HG02981 (cell line): Measurements from ENCODE around the gene SYTL4.
"Not testable (repeated sequence)": the region's sequence is repeated elsewhere in the genome, so short reads cannot be mapped to it uniquely, and the experiment has no call there.

ENCODE experiments used
- ATAC-seq: cut with Tn5 transposase; IDR thresholded peaks from one replicate; pipeline ENCODE4 v1.9.1; 2021; ENCODE audit warnings: mild to moderate bottlenecking, moderate library complexity; ENCODE audit not compliant: unreplicated experiment

Gene SYTL4

DNA sequence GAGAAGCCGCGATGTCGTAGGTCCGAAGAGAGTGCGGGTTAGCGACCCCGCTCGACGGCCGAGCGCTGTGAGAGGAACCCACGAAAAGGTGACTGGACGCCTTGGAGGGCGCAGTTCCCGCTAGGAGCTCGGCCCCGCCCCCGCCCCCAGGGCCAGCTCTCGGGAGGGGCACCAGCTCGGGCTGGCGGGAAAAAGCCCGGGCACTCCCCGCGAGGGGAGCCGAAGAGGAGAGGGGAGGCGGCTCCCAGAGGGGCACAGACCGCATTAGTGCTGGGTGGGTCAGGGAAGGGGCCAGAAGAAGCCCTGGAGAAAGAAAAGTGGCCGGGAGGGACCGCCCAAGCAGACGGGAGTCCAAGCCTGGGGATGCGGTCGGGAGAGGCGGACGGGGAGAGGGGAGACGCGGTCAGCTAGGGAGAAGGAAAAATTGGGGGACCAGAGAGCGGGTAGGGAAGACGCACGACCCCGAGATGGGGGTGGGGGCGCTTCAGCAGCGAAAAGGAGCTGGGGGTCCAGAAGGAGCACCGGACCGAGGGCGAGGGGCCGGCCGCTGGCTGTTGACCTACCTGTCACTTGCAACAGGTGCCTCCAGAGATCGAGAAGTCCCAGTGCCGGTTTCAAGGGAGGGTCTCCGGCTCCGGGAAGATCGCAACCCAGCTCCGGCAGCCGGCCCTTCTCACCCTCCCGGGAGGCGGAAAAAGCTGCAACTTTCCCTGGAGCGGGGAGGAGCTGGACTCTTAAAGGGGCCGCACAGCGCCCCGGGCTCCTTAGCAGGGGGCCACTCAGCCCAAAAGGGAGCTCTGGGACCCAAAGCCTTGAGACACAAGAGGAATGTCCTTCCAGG is at the start of gene SYTL4:
SYTL4 (minus strand) TSS at position 681 of the 841 bp plus-strand sequence. CDS start 30,084 bp downstream, outside the sequence.
- no peak for ATAC-seq

DNA sequence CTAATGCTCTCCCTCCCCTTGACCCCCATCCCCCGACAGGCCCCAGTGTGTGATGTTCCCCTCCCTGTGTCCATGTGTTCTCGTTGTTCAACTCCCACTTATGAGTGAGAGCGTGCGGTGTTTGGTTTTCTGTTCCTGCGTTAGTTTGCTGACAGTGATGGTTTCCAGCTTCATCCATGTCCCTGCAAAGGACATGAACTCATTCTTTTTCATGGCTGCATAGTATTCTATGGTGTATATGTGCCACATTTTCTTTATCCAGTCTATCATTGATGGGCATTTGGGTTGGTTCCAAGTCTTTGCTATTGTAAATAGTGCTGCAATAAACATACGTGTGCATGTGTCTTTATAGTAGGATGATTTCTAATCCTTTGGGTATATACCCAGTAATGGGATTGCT is 37.5 kb upstream of the SYTL4 start:
- ATAC-seq, result not testable (repeated sequence)

DNA sequence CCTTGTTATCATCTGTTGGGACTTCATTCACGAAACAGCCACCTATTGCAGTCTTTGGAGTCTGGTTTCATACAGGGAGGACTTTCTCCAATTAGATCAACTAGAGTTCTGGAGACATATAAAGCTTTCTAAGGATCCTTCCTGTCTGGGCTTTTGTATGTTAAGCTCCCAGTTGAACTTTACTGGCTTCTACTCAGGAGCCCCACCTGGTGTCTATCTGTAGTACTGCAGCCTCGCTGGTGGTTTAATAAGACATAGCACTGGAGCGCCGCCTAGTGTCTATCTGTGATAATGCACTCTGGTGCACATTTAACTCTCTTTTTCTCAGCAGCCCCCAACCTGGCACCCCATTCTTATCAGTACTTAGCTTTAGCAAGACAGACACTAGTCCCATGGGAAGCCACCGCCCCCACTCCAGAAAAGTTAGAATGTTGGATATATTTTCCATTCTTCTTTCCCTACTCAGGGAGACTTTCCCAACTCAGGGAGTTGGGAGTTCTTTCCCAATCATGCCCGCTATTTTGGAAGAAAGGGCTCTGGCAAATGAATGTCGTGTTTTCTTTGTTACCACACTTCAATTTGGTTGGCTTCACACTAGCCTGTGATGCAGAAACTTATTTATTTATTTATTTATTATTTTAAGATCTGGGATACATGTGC is 36.9 kb upstream of the SYTL4 start:
- no peak for ATAC-seq

DNA sequence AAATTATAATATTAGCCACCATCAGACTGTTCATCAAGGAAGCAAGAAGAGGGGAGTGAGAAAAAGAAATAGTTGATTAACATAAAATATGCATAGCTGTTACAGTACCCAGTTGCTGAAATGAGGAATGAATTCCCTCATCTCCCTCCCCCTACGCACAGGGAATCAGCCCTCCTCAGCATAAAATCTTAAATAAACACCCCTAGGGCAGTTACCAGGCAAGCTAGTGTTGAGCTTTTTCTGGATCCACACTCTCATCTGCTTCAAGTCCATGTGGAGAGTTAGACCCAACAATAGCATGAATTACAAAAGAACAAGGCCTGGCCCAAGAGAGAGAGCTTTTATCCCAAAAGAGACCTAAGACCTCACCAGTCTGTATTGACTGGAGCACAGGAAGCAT is 19.0 kb upstream of the SYTL4 start:
- ATAC-seq, result no peak

DNA sequence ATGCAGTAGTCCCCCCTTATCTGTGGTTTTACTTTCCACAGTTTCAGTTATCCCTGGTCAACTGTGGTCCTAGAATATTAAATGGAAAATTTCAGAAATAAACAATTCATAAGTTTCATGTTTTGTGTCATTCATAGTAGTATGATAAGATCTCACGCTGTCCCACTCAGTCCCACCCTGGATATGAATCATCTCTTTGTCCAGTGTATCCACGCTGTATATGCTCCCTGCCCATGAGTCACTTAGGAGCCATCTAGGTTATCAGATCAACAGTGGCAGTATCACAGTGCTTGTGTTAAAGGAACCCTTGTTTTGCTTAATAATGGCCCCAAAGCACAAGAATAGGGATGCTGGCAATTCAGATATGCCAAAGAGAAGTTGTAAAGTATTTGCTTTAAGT is 16.2 kb upstream of the SYTL4 start:
- ATAC-seq, result no peak

DNA sequence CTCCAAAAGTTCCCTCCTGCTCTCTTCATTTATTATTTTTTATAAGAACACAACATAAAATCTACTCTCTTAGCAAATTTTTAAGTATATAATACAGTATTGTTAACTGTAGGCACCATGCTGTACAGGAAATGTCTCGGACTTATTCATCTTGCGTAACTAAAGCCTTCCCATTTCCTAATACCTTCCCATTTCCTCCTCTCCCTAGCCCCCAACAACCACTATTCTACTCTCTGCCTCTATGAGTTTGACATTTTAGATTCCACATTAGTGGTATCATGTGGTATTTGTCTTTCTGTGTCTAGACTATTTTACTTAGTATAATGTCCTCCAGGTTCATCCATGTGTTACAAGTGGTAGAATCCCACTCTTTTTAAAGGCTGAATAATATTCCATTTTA is 15.8 kb upstream of the SYTL4 start:
- no peak for ATAC-seq

DNA sequence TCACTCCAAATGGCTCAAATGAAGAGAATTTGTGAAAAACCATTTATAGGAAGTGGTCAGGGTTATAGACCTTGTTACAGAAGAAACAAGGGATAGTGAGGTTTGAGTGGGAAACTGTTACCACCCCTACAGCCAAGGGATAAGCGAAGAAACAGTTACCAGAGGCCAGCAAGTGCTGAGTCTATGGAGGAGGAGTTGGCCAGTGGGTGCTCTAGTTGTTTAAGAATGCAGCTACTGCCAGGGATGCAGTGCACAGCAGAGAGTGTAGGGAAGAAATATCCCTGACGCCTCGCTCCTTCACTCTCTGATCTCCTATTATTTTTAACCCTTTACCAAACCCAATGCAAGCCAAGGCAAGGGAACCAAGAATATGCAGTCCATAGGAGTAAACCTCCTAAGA is 15.2 kb upstream of the SYTL4 start:
- no peak for ATAC-seq

DNA sequence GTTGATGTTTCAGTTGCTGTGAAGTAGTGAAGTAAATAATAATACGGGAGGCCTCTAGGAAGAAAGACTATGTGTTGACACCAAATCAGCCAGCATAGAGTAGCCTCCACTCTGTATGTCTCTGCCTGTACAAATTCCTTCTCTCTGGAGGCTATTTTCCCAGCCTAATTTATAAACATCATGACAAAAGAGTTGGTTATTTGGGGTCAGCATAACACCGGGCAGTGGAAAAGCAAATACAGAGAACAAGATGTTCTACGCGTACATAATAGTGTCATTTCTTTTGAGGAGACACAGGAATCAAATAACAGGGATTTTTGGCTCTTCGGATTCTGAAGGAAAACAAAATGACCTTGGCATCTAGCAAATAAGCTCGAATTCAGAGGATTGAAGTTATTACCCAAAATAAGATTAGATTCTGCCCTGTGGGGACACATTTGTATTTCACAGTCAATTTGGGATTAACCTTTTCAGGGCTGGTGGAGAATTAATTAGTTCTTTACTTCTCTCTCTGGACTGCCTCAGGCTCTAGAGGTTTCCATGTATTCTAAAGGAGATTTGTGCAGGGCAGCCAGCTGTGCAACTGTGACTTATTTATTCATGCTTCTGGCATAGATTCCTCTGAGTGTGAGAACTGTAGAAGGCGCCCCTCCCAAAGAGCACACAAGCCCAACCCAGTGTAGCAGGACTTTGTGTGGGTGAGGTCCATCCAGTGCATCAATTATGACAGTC is 14.1 kb upstream of the SYTL4 start:
- ATAC-seq, result no peak

DNA sequence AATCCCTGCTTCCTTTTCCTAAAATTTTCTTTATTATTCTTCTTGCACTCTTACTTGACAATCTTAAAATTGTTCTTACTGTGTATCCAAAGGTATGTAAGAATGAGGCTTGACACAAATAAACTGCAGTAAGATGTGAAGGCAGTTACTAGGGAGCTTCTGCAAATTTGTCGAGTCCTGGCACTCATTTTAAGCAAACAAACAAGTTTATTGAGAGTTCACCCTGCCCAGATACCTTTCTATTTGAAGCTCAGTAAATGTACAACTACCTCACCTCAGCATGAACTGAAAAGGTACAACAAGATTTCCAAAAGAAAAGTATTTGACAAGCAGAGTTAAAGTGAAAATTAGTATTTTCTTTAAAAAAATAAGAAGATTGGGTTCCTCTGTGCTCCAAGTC is 13.3 kb upstream of the SYTL4 start:
- ATAC-seq, result no peak

DNA sequence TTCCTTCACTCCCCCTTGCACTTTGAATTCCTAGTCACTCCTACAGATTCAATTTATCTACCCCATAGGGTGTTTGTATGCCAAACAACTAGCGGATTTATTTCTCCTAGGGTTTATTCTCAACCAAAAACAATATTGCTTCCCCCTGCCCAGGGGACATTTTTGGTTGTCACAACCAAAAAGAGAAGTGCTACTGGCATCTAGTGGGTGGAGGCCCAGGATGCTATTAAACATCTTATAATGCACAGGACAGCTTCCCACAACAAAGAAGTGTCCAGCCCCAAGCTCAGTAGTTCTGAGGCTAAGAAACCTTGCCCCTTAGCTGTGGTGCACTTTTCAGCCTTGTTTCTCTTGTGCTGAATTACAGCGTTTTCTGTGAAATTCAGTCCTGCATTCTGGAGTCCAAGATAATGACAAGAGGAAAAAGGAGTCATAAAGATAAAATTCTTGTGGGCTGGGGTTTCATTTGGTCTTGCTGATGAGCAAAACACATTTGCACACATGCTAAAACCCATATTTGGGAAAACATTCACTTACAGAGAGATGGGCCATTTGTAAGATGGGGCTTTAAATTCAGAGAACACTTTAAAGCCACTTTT is 11.2 kb upstream of the SYTL4 start:
- no peak for ATAC-seq

DNA sequence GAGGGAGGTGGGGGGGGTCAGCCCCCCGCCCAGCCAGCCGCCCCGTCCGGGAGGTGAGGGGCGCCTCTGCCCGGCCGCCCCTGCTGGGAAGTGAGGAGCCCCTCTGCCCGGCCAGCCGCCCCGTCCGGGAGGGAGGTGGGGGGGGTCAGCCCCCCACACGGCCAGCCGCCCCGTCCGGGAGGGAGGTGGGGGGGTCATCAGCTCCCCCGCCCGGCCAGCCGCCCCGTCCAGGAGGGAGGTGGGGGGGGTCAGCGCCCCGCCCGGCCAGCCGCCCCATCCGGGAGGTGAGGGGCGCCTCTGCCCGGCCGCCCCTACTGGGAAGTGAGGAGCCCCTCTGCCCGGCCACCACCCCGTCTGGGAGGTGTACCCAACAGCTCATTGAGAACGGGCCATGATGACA is 7.9 kb downstream of the SYTL4 start:
- ATAC-seq, result not testable (repeated sequence)

DNA sequence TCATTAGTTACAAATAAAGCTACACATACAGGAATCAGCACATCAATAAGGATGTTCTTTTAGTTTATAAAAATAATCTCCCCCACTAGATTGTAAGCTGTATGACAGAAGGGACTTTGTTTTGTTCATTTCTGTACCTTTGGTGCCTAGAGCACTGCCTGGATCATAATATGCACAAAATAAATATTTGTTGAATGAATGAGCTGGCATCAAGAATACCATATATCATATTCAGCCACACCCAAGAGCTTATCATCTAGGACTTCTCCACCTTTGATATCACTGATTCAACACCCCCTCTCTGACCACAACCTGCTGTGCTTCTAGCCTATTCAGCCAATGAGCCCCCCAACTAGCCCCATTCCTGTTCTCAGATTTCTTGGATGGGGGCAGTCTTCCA is 10.6 kb downstream of the SYTL4 start:
- no peak for ATAC-seq

DNA sequence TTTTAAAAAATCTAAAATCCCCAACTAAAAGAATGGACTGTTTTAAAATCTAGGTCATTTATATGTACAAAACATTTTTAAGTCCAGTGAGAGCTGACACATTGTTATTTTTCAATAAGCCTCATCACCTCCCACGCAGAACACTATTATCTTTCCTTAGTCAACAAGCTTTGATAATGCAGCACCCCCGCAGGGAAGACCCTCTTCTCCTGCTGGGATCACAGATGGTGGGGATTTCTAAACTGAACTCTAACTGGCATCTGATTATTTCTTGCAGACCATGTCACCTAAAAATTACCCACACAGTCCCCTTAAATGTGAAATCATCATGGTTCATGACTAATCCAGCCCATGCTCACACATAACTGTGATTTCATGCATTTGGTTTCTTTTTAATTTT is 11.6 kb downstream of the SYTL4 start:
- no peak for ATAC-seq

DNA sequence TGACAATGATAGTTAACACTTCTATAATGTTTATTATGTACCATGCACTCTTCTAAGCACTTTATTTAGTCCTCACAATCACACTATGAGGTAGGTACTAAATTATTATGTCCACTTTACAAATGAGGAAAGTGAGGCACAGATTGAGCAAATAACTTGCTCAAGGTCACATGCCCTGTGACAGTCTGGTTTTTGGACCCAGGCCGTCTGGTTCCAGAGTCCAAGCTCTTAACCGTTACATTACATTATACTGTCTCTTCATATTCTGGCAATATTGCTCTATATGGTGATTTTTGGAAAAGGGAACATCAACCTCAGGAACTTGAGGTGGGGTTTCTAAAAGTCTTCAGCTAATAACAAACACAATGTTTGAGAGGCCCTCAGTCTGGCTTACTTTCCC is 12.8 kb downstream of the SYTL4 start:
- ATAC-seq, result no peak

DNA sequence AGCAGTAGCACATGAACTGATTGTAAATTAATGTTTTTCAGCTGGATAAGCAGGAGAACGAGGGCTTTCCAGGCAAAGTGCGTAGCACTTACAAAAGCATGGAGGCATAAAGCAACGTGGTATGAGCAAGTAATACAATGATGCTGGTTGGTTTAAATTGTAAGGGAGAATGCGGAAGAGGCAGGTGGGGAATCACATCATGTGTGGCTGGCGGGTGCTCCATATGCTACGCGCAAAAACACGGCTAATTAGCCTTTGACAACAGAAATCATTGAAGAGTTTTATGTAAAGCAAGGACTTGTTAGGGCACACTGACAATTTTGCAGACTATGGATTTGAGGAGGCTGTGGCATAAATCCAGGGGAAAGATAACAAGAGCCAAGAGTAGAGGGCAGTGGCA is 14.6 kb downstream of the SYTL4 start:
- ATAC-seq, result no peak

DNA sequence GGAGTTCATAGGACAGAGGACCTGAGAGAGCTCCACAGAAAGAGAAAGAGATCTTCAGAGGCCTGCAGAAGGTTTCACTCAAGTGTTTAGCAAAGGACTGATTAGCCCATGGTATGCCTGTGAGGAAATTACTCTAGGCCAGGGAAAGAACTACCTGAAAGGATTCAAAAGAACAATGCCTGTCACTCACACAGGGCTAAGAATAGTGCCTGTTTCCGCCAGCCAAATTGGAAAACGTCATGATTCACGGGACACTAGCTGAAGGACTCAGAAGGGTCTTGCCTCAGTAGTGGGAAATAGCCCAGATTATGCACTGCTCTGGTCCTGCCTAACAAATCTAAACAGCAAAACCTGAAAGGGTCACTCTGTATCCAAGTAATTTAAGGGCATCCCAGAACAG is 21.1 kb downstream of the SYTL4 start:
- no peak for ATAC-seq

DNA sequence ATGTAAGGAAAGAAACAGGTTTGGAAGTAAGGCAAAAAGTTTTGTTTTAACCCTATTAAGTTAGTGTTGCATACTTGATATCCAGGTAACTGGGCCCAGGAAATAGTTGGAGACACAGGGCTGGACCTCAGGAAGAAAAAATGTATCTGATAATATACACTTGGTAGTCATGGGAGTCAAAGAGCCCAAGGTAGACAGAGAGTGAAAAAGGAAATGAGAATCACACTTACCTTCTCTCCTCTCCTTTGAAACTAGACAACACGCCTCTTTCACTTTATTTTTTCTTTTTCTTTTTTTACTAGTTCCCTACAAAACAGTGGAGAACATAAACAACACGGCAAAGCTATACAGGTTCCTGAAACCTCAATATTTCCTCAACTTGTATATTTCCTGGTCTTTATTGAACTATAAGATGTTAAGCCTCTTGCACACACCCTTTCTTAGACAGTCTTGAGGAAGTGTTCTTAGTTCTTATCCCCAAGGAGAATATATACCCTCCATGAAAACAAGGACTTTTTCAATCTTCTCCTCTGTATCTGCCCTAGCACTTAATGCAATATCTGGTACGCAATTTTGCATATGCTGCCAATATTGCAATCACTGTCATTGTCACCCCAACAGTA is 27.2 kb downstream of the SYTL4 start:
- no peak for ATAC-seq

DNA sequence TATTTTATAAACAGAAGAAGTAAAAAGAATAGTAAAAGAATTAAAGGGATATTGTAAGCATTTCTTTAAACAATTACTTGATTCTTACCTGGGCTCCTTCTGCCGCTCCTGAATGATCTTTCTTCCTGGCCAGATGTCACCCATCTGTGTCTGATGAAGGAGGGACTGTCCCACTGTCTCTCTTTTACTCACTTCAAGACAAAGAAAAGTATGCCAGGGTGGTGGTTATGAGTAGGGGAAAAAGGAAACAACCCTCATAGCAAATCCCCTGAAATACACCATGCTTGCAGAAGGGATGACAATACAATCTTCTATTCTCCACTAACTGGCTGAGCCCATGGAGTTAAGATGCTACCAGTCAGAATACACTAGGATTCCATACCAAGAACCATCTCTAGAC is 31.1 kb downstream of the SYTL4 start:
- ATAC-seq, result no peak

DNA sequence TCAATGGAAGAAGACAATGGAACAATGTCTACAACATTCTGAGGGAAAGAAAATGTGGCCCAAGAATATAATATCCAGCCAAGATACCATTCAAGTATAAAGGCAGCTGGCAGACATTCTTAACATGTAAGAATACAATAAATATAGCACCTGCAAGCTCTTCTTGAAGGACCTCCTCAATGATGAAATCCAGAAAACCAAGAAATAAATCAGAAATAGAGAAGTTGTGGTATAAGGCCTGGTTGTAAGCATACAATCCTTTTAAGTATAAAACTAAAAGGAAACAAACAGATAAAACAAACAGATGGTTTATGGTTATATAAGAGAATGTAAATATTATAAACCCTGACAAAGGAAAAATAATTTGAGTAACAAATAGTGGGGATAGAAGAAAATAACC is 33.4 kb downstream of the SYTL4 start:
- ATAC-seq, result no peak

DNA sequence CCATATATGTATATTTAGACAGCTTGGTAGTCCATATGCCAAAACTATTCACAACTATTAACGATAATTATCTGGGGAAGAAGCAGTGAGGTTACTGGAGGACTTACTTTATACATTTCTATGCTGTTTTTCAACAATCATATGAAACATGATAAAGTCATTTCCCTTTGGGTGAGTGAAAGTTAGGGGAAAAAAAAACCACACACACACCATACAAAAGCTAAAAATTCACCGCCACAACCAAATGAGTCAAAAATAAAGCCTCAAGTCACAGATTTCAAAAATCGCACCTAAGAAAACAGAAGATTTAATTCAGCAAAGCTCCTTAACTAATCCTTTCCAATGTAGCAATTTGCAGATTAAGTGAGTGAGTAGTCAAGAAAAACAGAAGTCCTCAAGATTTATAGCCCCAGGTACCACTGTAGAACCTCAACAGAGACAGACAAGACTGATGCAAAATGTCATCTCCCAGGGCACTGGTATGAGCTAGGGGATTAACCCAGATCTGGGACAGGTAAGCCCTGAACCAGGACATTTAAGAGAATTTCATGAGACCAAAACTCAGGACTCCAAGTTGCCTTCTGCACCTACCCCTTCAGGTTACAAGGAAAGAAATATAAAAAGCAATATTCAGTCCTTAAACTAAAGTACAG is 35.1 kb downstream of the SYTL4 start:
- no peak for ATAC-seq
